WTC11 (cell line): ENCODE data around the gene PRM3. TPM values are rescaled to one million over a fixed set of nuclear protein-coding genes. Genes with fewer than 3 reads are reported as not detected.

Source experiments
- ATAC-seq: fragments of 200-7000 bp; cut with Tn5 transposase; 2 replicates; pipeline ENCODE4 v1.10.0; 2021; ENCODE audit warnings: mild to moderate bottlenecking, moderate library complexity
- CTCF ChIA-PET: fragments of 300-600 bp; sonication (Branson Sonifier 250); formaldehyde crosslinking; loops from one replicate; lab custom pipeline; 2021; ENCODE audit warnings: antibody characterized with exemption; lab: Charles Lee
- POLR2A ChIA-PET: fragments of 350-600 bp; sonication (Branson Sonifier 250); formaldehyde crosslinking; loops from one replicate; lab custom pipeline; 2021; ENCODE audit warnings: antibody characterized with exemption; lab: Charles Lee
- DNase-seq: peaks from one replicate; pipeline ENCODE4 v3.0.0; 2021; ENCODE audit warnings: low spot score
- H3K27ac Mint-ChIP-seq: 2 replicates; pipeline ENCODE4 v1.8.0; 2021; ENCODE audit warnings: mixed read lengths
- H3K27me3 Mint-ChIP-seq: 2 replicates; pipeline ENCODE4 v1.8.0; 2021; ENCODE audit warnings: low read depth, mild to moderate bottlenecking, moderate library complexity, mixed read lengths
- H3K36me3 Mint-ChIP-seq: 2 replicates; pipeline ENCODE4 v1.8.0; 2021; ENCODE audit warnings: mixed read lengths
- H3K4me1 Mint-ChIP-seq: 2 replicates; pipeline ENCODE4 v1.8.0; 2022; ENCODE audit warnings: mixed read lengths
- H3K4me3 Mint-ChIP-seq: 2 replicates; pipeline ENCODE4 v1.8.0; 2021; ENCODE audit warnings: mild to moderate bottlenecking, moderate library complexity, mixed read lengths
- H3K9me3 Mint-ChIP-seq: 2 replicates; pipeline ENCODE4 v1.8.0; 2021; ENCODE audit warnings: mixed read lengths
- ATF1 ChIP-seq: sonication (generic); formaldehyde crosslinking; IDR thresholded peaks from 2 replicates; pipeline ENCODE4 v1.8.1; 2023; ENCODE audit warnings: mild to moderate bottlenecking, moderate library complexity, missing genetic modification reagents
- ELF4 ChIP-seq: sonication (generic); formaldehyde crosslinking; IDR thresholded peaks from 2 replicates; pipeline ENCODE4 v1.8.1; 2022; ENCODE audit warnings: low read depth, mild to moderate bottlenecking, moderate library complexity, missing genetic modification reagents
- ESRRA ChIP-seq: sonication (generic); formaldehyde crosslinking; IDR thresholded peaks from 2 replicates; pipeline ENCODE4 v1.8.1; 2022; ENCODE audit warnings: mild to moderate bottlenecking, missing genetic modification reagents, borderline replicate concordance
- ETV6 ChIP-seq: sonication (generic); formaldehyde crosslinking; IDR thresholded peaks from 2 replicates; pipeline ENCODE4 v1.8.1; 2022; ENCODE audit warnings: mild to moderate bottlenecking, missing genetic modification reagents
- GABPB1 ChIP-seq: sonication (generic); formaldehyde crosslinking; IDR thresholded peaks from 2 replicates; pipeline ENCODE4 v1.8.1; 2023; ENCODE audit warnings: mild to moderate bottlenecking, missing genetic modification reagents
- OVOL2 ChIP-seq: fragments of 250-450 bp; sonication (Bioruptor Pico); IDR thresholded peaks from 2 replicates; pipeline ENCODE4 v1.9.0; 2021; ENCODE audit warnings: mild to moderate bottlenecking, borderline replicate concordance
- PREB ChIP-seq: sonication (generic); formaldehyde crosslinking; IDR thresholded peaks from 2 replicates; pipeline ENCODE4 v1.8.1; 2022; ENCODE audit warnings: mild to moderate bottlenecking, missing genetic modification reagents, moderate library complexity, borderline replicate concordance
- RELA ChIP-seq: sonication (generic); formaldehyde crosslinking; IDR thresholded peaks from 2 replicates; pipeline ENCODE4 v1.8.1; 2022; ENCODE audit warnings: missing genetic modification reagents, mild to moderate bottlenecking, borderline replicate concordance
- SOX15 ChIP-seq: fragments of 250-450 bp; sonication (Bioruptor Pico); IDR thresholded peaks from 2 replicates; pipeline ENCODE4 v1.9.0; 2021; ENCODE audit warnings: mild to moderate bottlenecking
- TEAD1 ChIP-seq: sonication (generic); formaldehyde crosslinking; IDR thresholded peaks from 2 replicates; pipeline ENCODE4 v1.8.0; 2022; ENCODE audit warnings: mild to moderate bottlenecking, missing genetic modification reagents
- ZMAT4 ChIP-seq: fragments of 250-450 bp; sonication (Bioruptor Pico); IDR thresholded peaks from 2 replicates; pipeline ENCODE4 v1.9.0; 2021; ENCODE audit warnings: mild to moderate bottlenecking
- ZNF416 ChIP-seq: fragments of 250-450 bp; sonication (Bioruptor Pico); IDR thresholded peaks from 2 replicates; pipeline ENCODE4 v1.9.0; 2021; ENCODE audit warnings: mild to moderate bottlenecking, inconsistent platforms
- total RNA-seq: library from RNA; stranded (reverse); gene quantifications from 3 replicates; pipeline ENCODE4 v1.2.3, GENCODE V29; 2021
- TF ChIP-seq, protein P1 (sequence below): sonication (generic); formaldehyde crosslinking; IDR thresholded peaks from 2 replicates; pipeline ENCODE4 v1.8.1; 2022; ENCODE audit warnings: missing genetic modification reagents, borderline replicate concordance
- TF ChIP-seq, protein P2 (sequence below): sonication (generic); formaldehyde crosslinking; IDR thresholded peaks from 2 replicates; pipeline ENCODE4 v1.8.1; 2022; ENCODE audit warnings: mild to moderate bottlenecking, moderate library complexity, missing genetic modification reagents
- TF ChIP-seq, protein P3 (sequence below): sonication (generic); formaldehyde crosslinking; IDR thresholded peaks from 2 replicates; pipeline ENCODE4 v1.8.0; 2023; ENCODE audit warnings: mild to moderate bottlenecking, missing genetic modification reagents
- TF ChIP-seq, protein P4 (sequence below): fragments of 250-450 bp; sonication (Bioruptor Pico); IDR thresholded peaks from 2 replicates; pipeline ENCODE4 v2.1.2; 2022; ENCODE audit warnings: mild to moderate bottlenecking, moderate library complexity

PRM3 gene
- total RNA-seq, 1 experiment from 2014 or later = not detected

- TF ChIP-seq, protein P1, sequence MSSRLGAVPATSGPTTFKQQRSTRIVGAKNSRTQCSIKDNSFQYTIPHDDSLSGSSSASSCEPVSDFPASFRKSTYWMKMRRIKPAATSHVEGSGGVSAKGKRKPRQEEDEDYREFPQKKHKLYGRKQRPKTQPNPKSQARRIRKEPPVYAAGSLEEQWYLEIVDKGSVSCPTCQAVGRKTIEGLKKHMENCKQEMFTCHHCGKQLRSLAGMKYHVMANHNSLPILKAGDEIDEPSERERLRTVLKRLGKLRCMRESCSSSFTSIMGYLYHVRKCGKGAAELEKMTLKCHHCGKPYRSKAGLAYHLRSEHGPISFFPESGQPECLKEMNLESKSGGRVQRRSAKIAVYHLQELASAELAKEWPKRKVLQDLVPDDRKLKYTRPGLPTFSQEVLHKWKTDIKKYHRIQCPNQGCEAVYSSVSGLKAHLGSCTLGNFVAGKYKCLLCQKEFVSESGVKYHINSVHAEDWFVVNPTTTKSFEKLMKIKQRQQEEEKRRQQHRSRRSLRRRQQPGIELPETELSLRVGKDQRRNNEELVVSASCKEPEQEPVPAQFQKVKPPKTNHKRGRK (CRISPR knock-in tag) = no peak
These were observed 24.2 kb upstream of the PRM3 start (continued) for GRCh38 chr16:11297492-11298142.

DNA sequence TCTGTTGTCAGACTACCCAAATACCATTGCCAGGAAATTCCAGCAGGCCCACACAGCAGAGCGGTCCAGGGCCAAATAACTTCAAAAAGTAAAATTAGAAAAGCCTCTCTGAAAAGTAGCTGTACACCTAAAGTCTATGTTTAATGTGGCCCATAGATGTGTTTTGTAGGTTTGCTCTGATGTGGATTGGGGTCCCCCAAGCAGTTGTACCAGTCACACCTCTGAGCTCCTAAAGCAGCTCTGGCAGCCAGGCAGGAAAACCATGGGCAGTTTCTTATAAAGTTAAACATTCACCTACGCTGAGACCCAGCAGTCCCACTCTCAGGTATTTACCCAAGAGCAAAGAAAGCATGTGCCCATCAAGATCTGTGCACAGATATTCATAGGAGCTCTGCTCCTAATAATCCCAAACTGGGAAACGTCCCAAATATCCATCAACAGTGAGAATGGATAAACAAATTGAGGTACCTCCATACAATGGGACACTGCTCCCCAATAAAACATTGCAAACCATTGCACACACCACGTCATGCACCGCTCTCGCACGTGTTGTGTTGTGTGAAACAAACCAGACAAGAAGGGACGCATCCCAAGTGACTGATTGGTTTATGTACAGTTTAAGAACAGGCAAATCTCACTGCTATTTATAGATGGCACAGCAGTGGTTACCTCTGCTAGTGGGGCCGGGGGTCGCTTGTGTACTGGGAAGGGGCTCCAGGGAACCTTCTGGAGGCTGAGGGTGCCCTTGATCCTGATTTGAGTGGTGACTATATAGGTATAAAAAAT is 23.5 kb upstream of the PRM3 start:
- H3K9me3 Mint-ChIP-seq = no peaks in the 10 kb centered on the region
- H3K4me1 Mint-ChIP-seq = peaks cover 33% of the 10 kb centered on the region
- no peak for DNase-seq
- H3K27ac Mint-ChIP-seq = peak overlapping the region; percentile 28
- H3K27me3 Mint-ChIP-seq = no peaks in the 10 kb centered on the region; the same call in 1 of the 2 replicates
- no peak for ATAC-seq
- no peak for TF ChIP-seq ATF1
- TF ChIP-seq, protein P2, sequence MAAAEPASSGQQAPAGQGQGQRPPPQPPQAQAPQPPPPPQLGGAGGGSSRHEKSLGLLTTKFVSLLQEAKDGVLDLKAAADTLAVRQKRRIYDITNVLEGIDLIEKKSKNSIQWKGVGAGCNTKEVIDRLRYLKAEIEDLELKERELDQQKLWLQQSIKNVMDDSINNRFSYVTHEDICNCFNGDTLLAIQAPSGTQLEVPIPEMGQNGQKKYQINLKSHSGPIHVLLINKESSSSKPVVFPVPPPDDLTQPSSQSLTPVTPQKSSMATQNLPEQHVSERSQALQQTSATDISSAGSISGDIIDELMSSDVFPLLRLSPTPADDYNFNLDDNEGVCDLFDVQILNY (CRISPR knock-in tag) = no peak
- no peak for TF ChIP-seq ZNF416 (CRISPR knock-in tag)
- no peak for TF ChIP-seq PREB
- TF ChIP-seq, protein P3, sequence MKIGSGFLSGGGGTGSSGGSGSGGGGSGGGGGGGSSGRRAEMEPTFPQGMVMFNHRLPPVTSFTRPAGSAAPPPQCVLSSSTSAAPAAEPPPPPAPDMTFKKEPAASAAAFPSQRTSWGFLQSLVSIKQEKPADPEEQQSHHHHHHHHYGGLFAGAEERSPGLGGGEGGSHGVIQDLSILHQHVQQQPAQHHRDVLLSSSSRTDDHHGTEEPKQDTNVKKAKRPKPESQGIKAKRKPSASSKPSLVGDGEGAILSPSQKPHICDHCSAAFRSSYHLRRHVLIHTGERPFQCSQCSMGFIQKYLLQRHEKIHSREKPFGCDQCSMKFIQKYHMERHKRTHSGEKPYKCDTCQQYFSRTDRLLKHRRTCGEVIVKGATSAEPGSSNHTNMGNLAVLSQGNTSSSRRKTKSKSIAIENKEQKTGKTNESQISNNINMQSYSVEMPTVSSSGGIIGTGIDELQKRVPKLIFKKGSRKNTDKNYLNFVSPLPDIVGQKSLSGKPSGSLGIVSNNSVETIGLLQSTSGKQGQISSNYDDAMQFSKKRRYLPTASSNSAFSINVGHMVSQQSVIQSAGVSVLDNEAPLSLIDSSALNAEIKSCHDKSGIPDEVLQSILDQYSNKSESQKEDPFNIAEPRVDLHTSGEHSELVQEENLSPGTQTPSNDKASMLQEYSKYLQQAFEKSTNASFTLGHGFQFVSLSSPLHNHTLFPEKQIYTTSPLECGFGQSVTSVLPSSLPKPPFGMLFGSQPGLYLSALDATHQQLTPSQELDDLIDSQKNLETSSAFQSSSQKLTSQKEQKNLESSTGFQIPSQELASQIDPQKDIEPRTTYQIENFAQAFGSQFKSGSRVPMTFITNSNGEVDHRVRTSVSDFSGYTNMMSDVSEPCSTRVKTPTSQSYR = no peak
- peak; percentile 26; the same call in 1 of the 2 replicates for TF ChIP-seq GABPB1 (CRISPR knock-in tag)
- no peak for TF ChIP-seq SOX15 (CRISPR knock-in tag)
- no peak for TF ChIP-seq RELA (CRISPR knock-in tag)
- H3K4me3 Mint-ChIP-seq = no peak overlapping the region
- ChIA-PET CTCF (interaction anchor here (0.9 to 3.4 kb wide), 10 partner anchors 11 to 313 kb away, joined by 3 to 29 read pairs (median 4); partner anchors contain the start of gene SOCS1), POLR2A (no interaction called here)
- no peaks in the 10 kb centered on the region for H3K36me3 Mint-ChIP-seq

GRCh38 chr16:11296351-11296705 is 22.9 kb upstream of the PRM3 start:
- peak overlapping the region; percentile 28; the same call in 1 of the 2 replicates for H3K27ac Mint-ChIP-seq
- ChIA-PET POLR2A (no interaction called here), CTCF (interaction anchor here (1.6 to 3.4 kb wide), 3 partner anchors 40 to 91 kb away, joined by 4 to 29 read pairs (median 15); partner anchors contain the start of gene SOCS1)
- ATAC-seq (no peak), DNase-seq (no peak)
- TF ChIP-seq TEAD1 (CRISPR knock-in tag) (no peak), ETV6 (CRISPR knock-in tag) (no peak), OVOL2 (CRISPR knock-in tag) (no peak)
- H3K27me3 Mint-ChIP-seq = no peaks in the 10 kb centered on the region; the same call in 1 of the 2 replicates
- no peaks in the 10 kb centered on the region for H3K9me3 Mint-ChIP-seq
- no peak overlapping the region for H3K4me3 Mint-ChIP-seq
- no peaks in the 10 kb centered on the region for H3K36me3 Mint-ChIP-seq
- peaks cover 37% of the 10 kb centered on the region for H3K4me1 Mint-ChIP-seq

GRCh38 chr16:11295672-11296071 is 22.2 kb upstream of the PRM3 start:
- peaks cover 44% of the 10 kb centered on the region for H3K4me1 Mint-ChIP-seq
- no peak overlapping the region for H3K4me3 Mint-ChIP-seq
- H3K36me3 Mint-ChIP-seq = no peaks in the 10 kb centered on the region
- H3K9me3 Mint-ChIP-seq = no peaks in the 10 kb centered on the region
- no peak overlapping the region for H3K27ac Mint-ChIP-seq
- DNase-seq (no peak), ATAC-seq (no peak)
- CTCF ChIA-PET = interaction anchor here (2.3 kb wide), 1 partner anchor 76 kb away, joined by 6 read pairs; no protein-coding TSS in a partner anchor
- H3K27me3 Mint-ChIP-seq = no peaks in the 10 kb centered on the region; the same call in 1 of the 2 replicates
- POLR2A ChIA-PET = no interaction called here
- TF ChIP-seq, protein P4, sequence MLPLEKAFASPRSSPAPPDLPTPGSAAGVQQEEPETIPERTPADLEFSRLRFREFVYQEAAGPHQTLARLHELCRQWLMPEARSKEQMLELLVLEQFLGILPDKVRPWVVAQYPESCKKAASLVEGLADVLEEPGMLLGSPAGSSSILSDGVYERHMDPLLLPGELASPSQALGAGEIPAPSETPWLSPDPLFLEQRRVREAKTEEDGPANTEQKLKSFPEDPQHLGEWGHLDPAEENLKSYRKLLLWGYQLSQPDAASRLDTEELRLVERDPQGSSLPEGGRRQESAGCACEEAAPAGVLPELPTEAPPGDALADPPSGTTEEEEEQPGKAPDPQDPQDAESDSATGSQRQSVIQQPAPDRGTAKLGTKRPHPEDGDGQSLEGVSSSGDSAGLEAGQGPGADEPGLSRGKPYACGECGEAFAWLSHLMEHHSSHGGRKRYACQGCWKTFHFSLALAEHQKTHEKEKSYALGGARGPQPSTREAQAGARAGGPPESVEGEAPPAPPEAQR = no peak
- TF ChIP-seq ZMAT4 (CRISPR knock-in tag) = no peak
- no peak for TF ChIP-seq ESRRA
- TF ChIP-seq, protein P2 (CRISPR knock-in tag) = no peak
- TF ChIP-seq GABPB1 (CRISPR knock-in tag) = no peak
- no peak for TF ChIP-seq ELF4 (CRISPR knock-in tag)
